HG03469 (cell line): ENCODE data around the gene GMPPA.

Source experiments
- ATAC-seq: cut with Tn5 transposase; IDR thresholded peaks from one replicate; pipeline ENCODE4 v1.9.1; 2021; ENCODE audit warnings: mild to moderate bottlenecking, moderate library complexity, moderate number of reproducible peaks; ENCODE audit not compliant: unreplicated experiment

The GMPPA gene

GRCh38 chr2:219537657-219538488, 39.2 kb downstream of the GMPPA start:
- ATAC-seq: no peak

GRCh38 chr2:219538504-219538951, 39.8 kb downstream of the GMPPA start:
- ATAC-seq: no peak

GRCh38 chr2:219538956-219539788, 40.5 kb downstream of the GMPPA start:
- ATAC-seq: no peak

- ATAC-seq: no peak
Measured at GRCh38 chr2:219539926-219540678, 41.4 kb downstream of the GMPPA start.

- ATAC-seq: no peak
Measured at GRCh38 chr2:219540784-219541504, 42.3 kb downstream of the GMPPA start.

- peak; percentile 46 for ATAC-seq
Measured at GRCh38 chr2:219541611-219542180, 43.0 kb downstream of the GMPPA start.

- ATAC-seq: no peak
Measured at GRCh38 chr2:219542931-219543595, 44.4 kb downstream of the GMPPA start.

- ATAC-seq: peak; percentile 53
Measured at GRCh38 chr2:219543596-219544358, 45.1 kb downstream of the GMPPA start, which contains the start of the genes CHPF and TMEM198. CHPF (minus strand) TSS chr2:219543809; CDS start chr2:219543538, 271 bp downstream. TMEM198 (plus strand) TSS chr2:219544028; CDS start chr2:219544728, 700 bp downstream.

GRCh38 chr2:219544567-219544966, 45.9 kb downstream of the GMPPA start:
- no peak for ATAC-seq

- ATAC-seq: no peak
Measured at GRCh38 chr2:219545295-219545942, 46.7 kb downstream of the GMPPA start.

GRCh38 chr2:219545943-219546352, 47.3 kb downstream of the GMPPA start:
- no peak for ATAC-seq

- ATAC-seq: no peak
Measured at GRCh38 chr2:219547621-219548020, 48.9 kb downstream of the GMPPA start.

GRCh38 chr2:219548990-219549389, 50.3 kb downstream of the GMPPA start:
- no peak for ATAC-seq

GRCh38 chr2:219549619-219550018, 50.9 kb downstream of the GMPPA start:
- no peak for ATAC-seq

- ATAC-seq: peak; percentile 8
Measured at GRCh38 chr2:219551441-219552381, 53.0 kb downstream of the GMPPA start.

GRCh38 chr2:219552382-219553167, 53.9 kb downstream of the GMPPA start:
- ATAC-seq: peak; percentile 77
